T-helper 17 cell (primary cell): ENCODE results near the gene GGPS1. TPM values are rescaled to one million over a fixed set of nuclear protein-coding genes. Genes with fewer than 3 reads are reported as not detected.
"Not testable (repeated sequence)": the region's sequence is repeated elsewhere in the genome, so short reads cannot be mapped to it uniquely, and the experiment has no call there.

Source experiments
- ATAC-seq: fragments of 150-1000 bp; cut with Tn5 transposase; 2 replicates; pipeline ENCODE4 v1.10.0; 2021; ENCODE audit warnings: mild to moderate bottlenecking, moderate library complexity
- DNase-seq, 3 donors: peaks; one replicate each; pipeline versions ENCODE4 v3.0.0 to v3.0.0-alpha.2; 2020 to 2021
- H3K9me3 ChIP-seq: one replicate; pipeline ENCODE4 v1.7.0; 2013; ENCODE audit warnings: low read length, mild to moderate bottlenecking; ENCODE audit not compliant: control insufficient read depth, poor library complexity, severe bottlenecking
- H3K27ac Mint-ChIP-seq: one replicate; pipeline ENCODE4 v1.8.0; 2022; ENCODE audit warnings: mild to moderate bottlenecking, moderate library complexity, mixed read lengths
- H3K27me3 Mint-ChIP-seq: one replicate; pipeline ENCODE4 v1.8.0; 2022; ENCODE audit warnings: mixed read lengths
- H3K36me3 Mint-ChIP-seq: one replicate; pipeline ENCODE4 v1.8.0; 2022; ENCODE audit warnings: low read depth, mixed read lengths
- H3K4me1 Mint-ChIP-seq: one replicate; pipeline ENCODE4 v1.8.0; 2022; ENCODE audit warnings: mild to moderate bottlenecking, mixed read lengths
- H3K4me3 Mint-ChIP-seq: one replicate; pipeline ENCODE4 v1.8.0; 2022; ENCODE audit warnings: mild to moderate bottlenecking, moderate library complexity, mixed read lengths
- total RNA-seq, 4 donors: library from RNA in 2 of 4; stranded (reverse) in 2 of 4; gene quantifications; one replicate each; pipeline ENCODE4 v1.2.3 and lab custom pipeline; 2022 to 2026

The GGPS1 gene
- total RNA-seq = 10 to 100 TPM; 28.0 to 28.2 TPM
- total RNA-seq (lab: John Stamatoyannopoulos, UW) = 10.3 to 20.5 reads per million in 2 donors

- Mint-ChIP-seq H3K4me3 (no peak within 1 kb of the TSS), H3K27ac (no peak within 1 kb of the TSS), H3K27me3 (no peaks in the 10 kb centered on the region), H3K36me3 (peaks cover 7% of the 10 kb centered on the region), H3K4me1 (peaks cover 30% of the 10 kb centered on the region)
- H3K9me3 ChIP-seq = no peaks in the 10 kb centered on the region
- ATAC-seq (peak; percentile 82), DNase-seq (peak; percentile 94 to 98 (median 97))
Measured at GRCh38 chr1:235328271-235329138, at the start of gene GGPS1. TSS of gene GGPS1 (plus strand) at chr1:235328570. CDS start at chr1:235335265, 6,695 bp downstream.

DNA sequence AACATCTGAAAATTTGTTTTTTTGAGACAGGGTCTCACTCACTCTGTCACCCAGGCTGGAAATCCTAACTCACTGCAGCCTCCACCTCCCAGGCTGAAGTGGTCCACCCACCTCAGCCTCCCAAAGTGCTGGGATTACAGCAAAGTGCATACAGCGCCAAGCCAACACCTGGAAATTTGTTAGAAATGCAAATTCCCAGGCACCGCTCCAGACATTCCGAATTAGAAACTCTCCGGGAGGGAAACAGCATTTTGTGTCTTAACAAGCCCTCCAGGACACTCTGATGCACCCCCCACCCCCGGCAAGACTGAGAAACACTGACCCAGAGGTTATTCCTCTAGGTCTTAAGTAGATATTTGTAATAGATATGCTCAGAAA lies 49.5 kb upstream of the GGPS1 start:
- no peaks in the 10 kb centered on the region for H3K27me3 Mint-ChIP-seq
- ATAC-seq (no peak), DNase-seq (no peak)
- H3K4me3 Mint-ChIP-seq = peak overlapping the region; percentile 21
- H3K9me3 ChIP-seq = no peaks in the 10 kb centered on the region
- H3K36me3 Mint-ChIP-seq = no peaks in the 10 kb centered on the region
- peak overlapping the region; percentile 53 for H3K27ac Mint-ChIP-seq
- H3K4me1 Mint-ChIP-seq = peaks cover 40% of the 10 kb centered on the region

DNA sequence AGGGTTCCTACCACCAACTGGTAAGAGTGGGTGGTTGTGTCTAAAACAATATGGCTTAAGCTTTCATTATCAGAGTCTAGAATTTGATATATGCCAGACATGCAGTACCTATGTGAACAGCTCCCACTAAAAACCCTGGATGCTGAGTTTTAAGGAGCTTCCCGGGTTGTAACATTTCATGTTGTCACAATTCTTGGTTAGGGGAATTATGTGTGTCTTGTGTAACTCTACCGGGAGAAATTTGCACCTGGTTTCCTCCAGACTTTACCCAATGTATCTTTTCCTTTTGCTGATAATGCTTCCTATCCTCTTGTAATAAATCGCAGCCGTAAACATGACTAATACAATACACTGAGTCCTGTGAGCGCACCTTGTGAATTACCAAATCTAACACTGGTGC lies 48.7 kb upstream of the GGPS1 start:
- Mint-ChIP-seq H3K4me3 (no peak overlapping the region), H3K27ac (no peak overlapping the region), H3K27me3 (no peaks in the 10 kb centered on the region), H3K4me1 (peaks cover 43% of the 10 kb centered on the region), H3K36me3 (no peaks in the 10 kb centered on the region)
- H3K9me3 ChIP-seq = no peaks in the 10 kb centered on the region
- ATAC-seq = no peak
- DNase-seq = no peak

GRCh38 chr1:235280467-235280866 lies 47.9 kb upstream of the GGPS1 start:
- ATAC-seq (no peak), DNase-seq (no peak)
- no peaks in the 10 kb centered on the region for H3K9me3 ChIP-seq
- no peaks in the 10 kb centered on the region for H3K36me3 Mint-ChIP-seq
- peak overlapping the region; percentile 34 for H3K27ac Mint-ChIP-seq
- H3K4me1 Mint-ChIP-seq = peaks cover 42% of the 10 kb centered on the region
- H3K4me3 Mint-ChIP-seq = no peak overlapping the region
- no peaks in the 10 kb centered on the region for H3K27me3 Mint-ChIP-seq

GRCh38 chr1:235283636-235284035 lies 44.7 kb upstream of the GGPS1 start:
- peak overlapping the region; percentile 9 for H3K27ac Mint-ChIP-seq
- H3K9me3 ChIP-seq, DNase-seq, H3K27me3 Mint-ChIP-seq, H3K36me3 Mint-ChIP-seq, ATAC-seq, H3K4me3 Mint-ChIP-seq: not testable (repeated sequence)
- H3K4me1 Mint-ChIP-seq = peaks cover 50% of the 10 kb centered on the region

DNA sequence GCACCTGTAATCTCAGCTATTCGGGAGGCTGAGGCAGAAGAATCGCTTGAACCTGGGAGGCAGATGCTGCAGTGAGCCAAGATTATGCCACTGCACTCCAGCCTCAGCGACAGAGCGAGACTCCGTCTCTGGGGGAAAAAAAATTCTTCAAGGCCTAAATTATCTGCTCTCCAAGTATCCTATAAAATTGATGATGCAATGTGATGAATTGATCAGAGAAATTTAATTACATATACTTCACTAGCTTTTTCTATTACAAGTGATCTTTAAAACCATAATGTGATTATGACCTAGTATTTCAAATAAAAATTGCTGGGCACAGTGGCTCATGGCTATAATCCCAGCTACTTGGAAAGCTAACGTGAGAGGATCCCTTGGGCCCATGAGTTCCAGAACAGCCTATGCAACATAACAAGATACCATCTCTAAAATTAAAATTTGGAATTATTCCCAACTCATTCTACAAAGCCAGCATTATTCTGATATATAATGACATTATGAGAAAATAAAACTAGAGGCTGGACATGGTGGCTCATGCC lies 44.1 kb upstream of the GGPS1 start:
- Mint-ChIP-seq H3K27me3 (no peaks in the 10 kb centered on the region), H3K4me1 (peaks cover 54% of the 10 kb centered on the region), H3K4me3 (no peak overlapping the region), H3K36me3 (no peaks in the 10 kb centered on the region), H3K27ac (peak overlapping the region; percentile 9)
- H3K9me3 ChIP-seq = no peaks in the 10 kb centered on the region
- DNase-seq (no peak), ATAC-seq (no peak)

- peak overlapping the region; percentile 74 for H3K27ac Mint-ChIP-seq
- H3K9me3 ChIP-seq = no peaks in the 10 kb centered on the region
- H3K4me1 Mint-ChIP-seq = peaks cover 50% of the 10 kb centered on the region
- H3K36me3 Mint-ChIP-seq = no peaks in the 10 kb centered on the region
- peak overlapping the region; percentile 66 for H3K4me3 Mint-ChIP-seq
- ATAC-seq = peak; percentile 20
- DNase-seq = no peak
- H3K27me3 Mint-ChIP-seq = no peaks in the 10 kb centered on the region
Measured at GRCh38 chr1:235286667-235287066, 41.7 kb upstream of the GGPS1 start.

GRCh38 chr1:235287208-235287882 lies 41.0 kb upstream of the GGPS1 start:
- H3K9me3 ChIP-seq = no peaks in the 10 kb centered on the region
- peaks cover 50% of the 10 kb centered on the region for H3K4me1 Mint-ChIP-seq
- H3K27ac Mint-ChIP-seq = peak overlapping the region; percentile 74
- H3K4me3 Mint-ChIP-seq = no peak overlapping the region
- DNase-seq (no peak), ATAC-seq (no peak)
- no peaks in the 10 kb centered on the region for H3K27me3 Mint-ChIP-seq
- H3K36me3 Mint-ChIP-seq = no peaks in the 10 kb centered on the region

- ATAC-seq = no peak
Measured at GRCh38 chr1:235289859-235290739, 38.3 kb upstream of the GGPS1 start.

GRCh38 chr1:235290740-235291502 lies 37.4 kb upstream of the GGPS1 start:
- peak; percentile 14 for ATAC-seq
- DNase-seq = no peak
- Mint-ChIP-seq H3K27me3 (no peaks in the 10 kb centered on the region), H3K36me3 (no peaks in the 10 kb centered on the region), H3K4me1 (peaks cover 46% of the 10 kb centered on the region), H3K27ac (peak overlapping the region; percentile 63), H3K4me3 (no peak overlapping the region)
- no peaks in the 10 kb centered on the region for H3K9me3 ChIP-seq

More at GRCh38 chr1:235289859-235290739, 38.3 kb upstream of the GGPS1 start:
- H3K27me3 Mint-ChIP-seq = no peaks in the 10 kb centered on the region
- DNase-seq = no peak
- no peak overlapping the region for H3K4me3 Mint-ChIP-seq
- peak overlapping the region; percentile 45 for H3K27ac Mint-ChIP-seq
- H3K36me3 Mint-ChIP-seq = no peaks in the 10 kb centered on the region
- H3K9me3 ChIP-seq = no peaks in the 10 kb centered on the region
- H3K4me1 Mint-ChIP-seq = peaks cover 53% of the 10 kb centered on the region

GRCh38 chr1:235291599-235292091 lies 36.7 kb upstream of the GGPS1 start:
- H3K9me3 ChIP-seq = no peaks in the 10 kb centered on the region
- H3K4me3 Mint-ChIP-seq = peak overlapping the region; percentile 25
- ATAC-seq = no peak
- H3K4me1 Mint-ChIP-seq = peaks cover 39% of the 10 kb centered on the region
- H3K36me3 Mint-ChIP-seq = no peaks in the 10 kb centered on the region
- H3K27me3 Mint-ChIP-seq = no peaks in the 10 kb centered on the region
- H3K27ac Mint-ChIP-seq = peak overlapping the region; percentile 63
- DNase-seq = no peak

- H3K27me3 Mint-ChIP-seq = no peaks in the 10 kb centered on the region
- H3K4me1 Mint-ChIP-seq = peaks cover 35% of the 10 kb centered on the region
- ATAC-seq (no peak), DNase-seq (no peak)
- peak overlapping the region; percentile 63 for H3K27ac Mint-ChIP-seq
- no peaks in the 10 kb centered on the region for H3K36me3 Mint-ChIP-seq
- H3K9me3 ChIP-seq = no peaks in the 10 kb centered on the region
- peak overlapping the region; percentile 67 for H3K4me3 Mint-ChIP-seq
Measured at GRCh38 chr1:235292790-235293189, 35.6 kb upstream of the GGPS1 start.
